Skin of body (tissue), 2 donors: ENCODE measurements around the gene CACNA2D3. TPM values are rescaled to one million over a fixed set of nuclear protein-coding genes. Genes with fewer than 3 reads are reported as not detected.
"Not testable (repeated sequence)": the region's sequence is repeated elsewhere in the genome, so short reads cannot be mapped to it uniquely, and the experiment has no call there.

Experiments
- DNase-seq: peaks from one replicate; lab custom pipeline; 2025; lab: John Stamatoyannopoulos, UW
- total RNA-seq: library from RNA; depleted of rRNA; stranded (reverse); fragments of >200 nt; gene quantifications from one replicate; pipeline ENCODE4 v1.2.3, GENCODE V29; 2014

Gene CACNA2D3
- total RNA-seq, 1 donor from 2014 or later = 1.2 TPM

DNA sequence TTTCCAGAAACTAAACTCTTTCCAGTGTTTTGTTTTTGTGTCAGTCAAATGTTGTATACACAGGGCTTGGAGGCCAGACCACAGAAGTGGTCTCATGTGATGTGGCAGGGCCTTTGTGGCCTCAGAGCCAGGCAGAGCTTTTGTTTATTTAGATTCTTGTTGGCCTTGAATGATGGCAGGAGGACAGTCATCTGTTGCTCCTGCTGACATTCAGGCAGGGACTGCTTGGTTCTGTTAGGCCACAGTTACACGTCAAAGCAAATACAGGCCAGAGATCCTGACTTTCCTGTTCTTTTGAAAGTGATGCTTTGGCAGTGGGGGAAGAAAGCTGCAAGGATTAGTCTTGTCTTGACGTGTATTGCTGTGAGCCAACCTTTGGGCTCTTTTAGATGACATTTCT lies 325.1 kb downstream of the CACNA2D3 start:
- DNase-seq = no peak

DNA sequence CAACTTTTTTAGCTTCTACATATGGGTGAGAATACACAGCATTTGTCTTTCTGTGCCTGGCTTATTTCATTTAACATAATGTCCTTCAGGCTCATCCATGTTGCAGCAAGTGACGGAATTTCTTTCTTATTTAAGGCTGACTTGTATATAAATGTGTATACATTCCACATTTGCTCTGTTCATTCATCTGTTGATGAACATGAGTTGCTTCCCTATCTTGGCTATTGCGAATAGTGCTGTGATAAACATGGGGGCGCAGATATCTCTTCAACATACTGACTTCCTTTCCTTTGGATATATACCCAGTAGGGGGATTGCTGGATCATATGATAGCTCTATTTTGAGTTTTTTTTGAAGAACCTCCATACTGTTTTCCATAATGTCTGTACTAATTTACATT lies 332.5 kb downstream of the CACNA2D3 start:
- DNase-seq = no peak

DNA sequence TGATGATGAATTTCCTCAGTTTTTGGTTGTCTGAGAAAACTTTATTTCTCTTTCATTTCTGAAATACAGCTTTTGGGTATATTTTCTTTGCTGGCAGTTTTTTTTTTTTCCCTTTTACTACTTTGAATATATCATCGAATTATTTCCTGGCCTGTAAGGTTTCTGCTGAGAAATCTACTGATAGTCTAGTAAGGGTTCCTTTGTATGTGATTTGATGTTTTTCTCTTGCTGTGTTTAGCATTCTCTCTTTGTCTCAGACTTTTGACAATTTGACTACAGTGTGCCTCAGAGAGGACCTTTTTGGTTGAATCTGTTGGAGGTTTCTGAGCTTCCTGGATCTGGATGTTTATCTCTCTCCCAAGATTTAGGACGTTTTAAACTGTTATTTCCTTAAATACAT lies 336.0 kb downstream of the CACNA2D3 start:
- no peak for DNase-seq

DNA sequence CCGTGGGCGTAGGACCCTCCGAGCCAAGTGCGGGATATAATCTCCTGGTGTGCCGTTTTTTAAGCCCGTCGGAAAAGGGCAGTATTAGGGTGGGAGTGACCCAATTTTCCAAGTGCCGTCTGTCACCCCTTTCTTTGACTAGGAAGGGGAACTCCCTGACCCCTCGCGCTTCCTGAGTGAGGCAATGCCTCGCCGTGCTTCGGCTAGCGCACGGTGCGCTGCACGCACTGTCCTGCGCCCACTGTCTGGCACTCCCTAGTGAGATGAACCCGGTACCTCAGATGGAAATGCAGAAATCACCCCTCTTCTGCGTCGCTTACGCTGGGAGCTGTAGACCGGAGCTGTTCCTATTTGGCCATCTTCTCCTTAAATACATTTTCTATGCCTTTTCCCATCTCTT lies 342.2 kb downstream of the CACNA2D3 start:
- DNase-seq = not testable (repeated sequence)

DNA sequence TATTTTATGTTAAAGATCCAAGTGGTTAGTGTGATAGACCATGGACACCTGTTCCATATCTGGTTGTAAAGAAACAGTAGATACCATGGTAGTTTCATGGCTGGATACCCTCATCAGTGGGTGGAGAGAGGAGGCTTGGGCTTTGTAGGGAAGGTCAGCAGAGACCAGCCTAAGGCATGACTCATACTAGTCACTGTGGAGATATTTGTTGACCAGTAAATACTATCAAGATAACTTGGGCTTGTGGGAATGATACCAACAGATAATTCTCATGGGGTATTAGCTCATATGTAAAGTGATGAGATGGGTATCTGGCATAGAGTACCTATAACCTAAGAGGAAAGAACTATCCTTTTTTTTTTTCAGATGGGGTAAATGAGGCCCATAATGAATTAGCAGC lies 354.5 kb downstream of the CACNA2D3 start:
- DNase-seq = no peak

DNA sequence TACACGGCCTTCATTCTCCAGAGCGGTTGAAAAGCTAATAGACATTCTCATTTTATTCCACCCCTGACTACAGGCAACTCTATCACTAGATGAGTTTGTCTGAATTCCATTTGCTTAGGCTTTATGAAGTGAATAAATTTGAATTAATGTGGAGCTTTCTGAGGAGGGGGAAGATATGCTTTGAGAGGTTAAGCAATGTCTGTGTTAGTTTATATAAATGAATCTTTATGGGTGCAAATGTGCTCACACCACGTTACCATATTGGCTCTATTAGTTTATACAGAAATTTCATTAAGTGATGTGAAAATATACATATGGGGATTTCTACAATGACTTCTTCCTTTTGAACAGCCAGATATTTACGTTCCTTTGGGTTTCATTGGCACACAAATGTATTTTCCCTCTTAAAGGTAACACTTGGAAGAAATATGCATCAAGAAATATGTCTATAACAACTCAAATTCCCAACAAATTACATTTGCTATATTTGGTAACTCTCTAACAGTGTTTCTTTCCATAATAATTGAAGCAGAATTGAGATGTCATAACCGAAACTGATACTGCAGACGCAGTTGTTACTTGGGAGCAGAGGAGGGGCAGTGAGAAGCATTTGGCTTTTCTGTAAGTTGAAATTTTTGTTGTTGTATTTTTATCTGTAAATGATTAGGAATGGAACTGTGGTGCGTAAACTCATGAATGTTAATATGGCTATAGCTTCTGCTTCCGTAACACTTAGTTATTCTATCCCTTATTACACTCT lies 359.4 kb downstream of the CACNA2D3 start:
- DNase-seq = no peak

DNA sequence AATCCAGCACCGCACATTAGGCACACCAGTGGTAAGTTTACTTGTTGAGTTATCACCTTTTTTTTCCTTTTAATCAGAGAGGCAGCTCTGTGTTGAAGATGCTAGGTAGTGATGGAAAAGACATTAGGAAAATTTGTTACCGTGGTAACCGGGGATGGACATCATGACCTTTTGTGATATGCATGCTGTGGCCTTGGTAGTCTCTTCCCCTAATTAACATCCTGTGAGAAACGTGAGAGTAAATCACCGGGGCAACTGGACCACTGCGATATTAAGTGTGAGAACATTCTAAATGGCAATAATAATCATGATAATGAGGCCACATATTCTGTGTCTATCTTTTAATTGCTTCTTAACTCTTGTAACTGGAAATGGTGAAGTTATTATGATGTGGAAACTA lies 362.0 kb downstream of the CACNA2D3 start:
- DNase-seq = no peak

DNA sequence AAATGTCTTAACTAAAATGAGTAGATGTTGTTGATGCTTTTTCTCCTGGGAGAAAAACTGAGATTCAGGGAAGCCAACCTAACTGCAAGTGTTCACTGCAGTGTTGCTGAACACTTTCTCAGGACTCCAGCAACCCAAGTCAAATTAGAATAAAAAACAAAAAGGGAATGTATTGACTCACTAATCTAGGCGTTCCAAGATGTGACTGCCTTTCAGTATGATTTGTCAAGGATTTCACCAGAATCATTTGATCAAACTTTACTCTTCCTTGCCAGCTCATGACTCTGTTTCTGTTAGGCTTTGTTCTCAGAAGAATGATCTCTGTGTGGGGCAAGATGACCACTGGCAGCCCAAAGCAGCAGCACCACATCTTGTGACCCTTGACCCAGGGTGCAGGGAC lies 364.0 kb downstream of the CACNA2D3 start:
- no peak for DNase-seq

DNA sequence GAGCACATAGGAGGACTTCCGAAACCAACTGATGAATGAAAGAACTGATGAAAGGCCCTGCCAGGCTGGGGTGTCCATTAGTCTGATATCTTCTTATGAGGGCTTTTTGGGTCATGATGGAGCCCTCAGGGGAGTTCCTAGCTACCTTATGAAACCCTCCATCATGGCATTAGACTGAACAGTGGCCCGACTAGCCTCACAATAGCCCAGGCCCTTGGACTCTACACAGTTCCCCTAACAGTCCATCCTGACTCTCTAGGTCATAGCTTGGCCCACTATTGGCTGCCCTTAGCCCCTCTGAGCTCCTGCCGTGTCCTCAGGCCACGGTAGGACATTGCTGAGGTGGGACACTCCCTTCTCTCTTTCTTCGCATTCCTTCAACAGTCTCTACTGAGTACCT lies 365.9 kb downstream of the CACNA2D3 start:
- no peak for DNase-seq

DNA sequence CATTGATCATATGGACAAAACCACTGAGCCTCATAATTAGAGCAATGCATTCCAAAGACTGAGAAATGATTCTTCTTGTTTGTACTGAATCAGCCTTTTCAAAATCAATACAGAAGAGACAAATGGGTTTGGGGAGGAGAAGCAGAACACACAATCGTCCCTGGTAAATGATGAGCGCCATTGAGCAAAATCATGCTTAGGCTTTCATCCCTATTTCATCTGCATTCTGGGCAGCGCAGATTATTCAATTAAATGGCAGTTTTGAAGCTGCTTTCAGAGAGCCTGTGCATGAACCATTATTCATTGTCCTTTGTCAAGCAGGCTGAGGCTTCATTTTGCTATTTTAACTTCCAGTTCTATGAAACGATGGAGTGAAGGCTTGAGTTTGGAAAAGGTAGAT lies 371.9 kb downstream of the CACNA2D3 start:
- DNase-seq = no peak

DNA sequence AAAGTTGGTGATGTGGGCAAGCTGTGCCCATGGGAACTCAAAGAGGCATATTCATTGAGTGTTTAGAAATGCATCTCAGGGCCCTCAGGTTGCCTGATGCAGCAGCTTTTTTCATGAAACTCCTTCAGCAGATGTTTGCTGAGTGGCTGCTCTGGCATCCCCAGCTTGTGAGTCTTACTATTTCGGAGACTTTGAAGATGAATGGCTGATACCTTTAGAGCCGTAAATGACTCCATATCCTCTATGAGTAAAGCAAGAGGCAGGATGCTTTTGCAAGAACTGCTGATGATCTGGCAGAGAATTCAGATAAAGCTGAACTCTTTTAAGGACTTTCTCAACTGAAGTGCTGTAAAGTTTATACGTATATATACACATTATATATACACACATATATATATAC lies 384.3 kb downstream of the CACNA2D3 start:
- no peak for DNase-seq

DNA sequence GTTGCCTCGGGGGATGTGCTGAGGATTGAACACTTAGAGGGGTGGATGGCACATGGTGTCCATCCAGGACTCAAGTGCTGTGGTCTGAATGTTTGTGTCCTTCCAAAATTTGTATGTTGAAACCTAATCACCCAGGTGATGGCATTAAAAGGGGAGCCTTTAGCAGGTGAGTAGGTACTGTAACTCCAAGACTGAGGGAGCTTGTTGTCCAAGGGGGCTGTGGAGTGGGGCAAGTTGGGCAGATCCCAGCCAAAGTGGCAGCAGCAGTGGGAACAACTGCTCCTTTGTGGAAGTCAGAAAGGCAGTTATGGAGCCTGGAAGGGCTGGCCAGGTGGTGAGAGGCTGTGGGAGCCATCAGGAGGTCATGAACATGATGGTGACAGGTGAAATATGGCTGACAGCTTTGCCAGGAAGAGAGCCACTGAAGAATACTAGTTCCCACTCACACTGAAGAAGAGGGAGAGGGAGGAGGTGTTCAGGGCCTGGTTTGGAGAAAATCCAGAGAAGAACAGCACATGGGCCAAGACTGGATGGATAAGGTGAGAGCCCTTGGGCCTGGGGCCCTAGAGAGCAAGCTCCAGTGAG lies 385.6 kb downstream of the CACNA2D3 start:
- no peak for DNase-seq

DNA sequence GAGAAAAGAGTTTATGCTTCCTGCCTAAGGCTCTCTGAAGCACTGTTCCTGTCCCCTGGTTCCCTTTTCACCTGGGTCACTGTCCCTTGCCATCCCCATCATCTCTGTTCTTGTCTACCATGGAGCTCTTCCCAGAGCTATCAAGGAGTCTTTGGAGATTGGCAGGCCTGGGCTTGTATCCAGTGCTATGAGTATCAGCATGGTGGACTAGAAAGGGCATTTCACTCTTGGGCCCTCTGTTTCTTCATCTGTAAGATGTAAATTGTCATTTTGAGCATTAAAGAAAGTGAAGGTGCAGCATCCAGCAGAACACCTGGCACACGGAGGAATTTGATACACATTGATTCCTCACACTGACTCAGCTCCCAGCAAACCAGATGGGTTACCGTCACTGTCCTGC lies 388.2 kb downstream of the CACNA2D3 start:
- DNase-seq = no peak

DNA sequence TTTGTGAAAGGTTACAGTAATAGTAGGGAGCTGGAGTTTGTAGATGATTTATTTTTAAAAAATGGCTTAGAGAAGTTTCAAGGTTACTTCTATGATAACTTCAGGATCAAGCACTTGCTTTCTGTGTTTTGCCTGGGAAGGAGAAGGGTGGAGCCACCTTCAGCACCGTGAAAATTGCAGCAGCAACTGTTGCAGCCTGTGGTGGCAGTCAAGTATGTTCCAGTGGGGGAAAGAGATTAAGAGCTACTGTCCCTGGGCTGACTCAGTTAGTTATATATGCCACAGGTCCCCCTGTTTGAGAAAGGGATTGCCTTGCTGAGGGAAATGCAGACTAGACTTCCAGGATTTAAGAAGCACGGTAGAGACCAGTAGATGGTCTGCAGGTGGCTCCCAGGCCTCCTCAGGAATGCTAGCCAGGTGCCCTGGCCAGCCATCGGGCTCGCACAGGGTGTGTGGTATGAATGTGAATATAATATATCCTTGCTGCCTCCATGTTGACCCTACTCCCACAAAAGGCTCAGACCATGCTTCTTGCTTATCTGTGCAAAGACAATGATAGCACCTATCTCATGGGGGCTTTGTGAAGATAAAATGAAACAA lies 389.5 kb downstream of the CACNA2D3 start:
- no peak for DNase-seq

DNA sequence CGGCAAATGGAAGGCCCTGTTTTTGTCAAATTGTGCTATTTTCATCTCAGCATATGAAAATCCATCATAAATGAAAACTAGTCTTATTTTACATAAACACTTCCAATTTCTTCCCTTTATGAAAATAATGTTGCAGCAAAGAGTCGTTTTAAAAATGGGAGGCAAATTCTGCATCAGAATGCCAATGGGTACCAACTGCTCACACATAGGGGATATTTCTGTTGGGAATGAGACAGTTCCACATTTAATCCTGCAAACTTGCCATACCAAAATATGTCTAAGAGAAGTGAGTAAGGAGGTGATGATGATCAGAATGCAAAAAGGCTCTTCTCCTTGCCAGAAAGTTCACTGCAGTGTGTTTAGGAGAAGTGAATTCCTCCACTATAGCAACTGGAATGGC lies 391.7 kb downstream of the CACNA2D3 start:
- no peak for DNase-seq

DNA sequence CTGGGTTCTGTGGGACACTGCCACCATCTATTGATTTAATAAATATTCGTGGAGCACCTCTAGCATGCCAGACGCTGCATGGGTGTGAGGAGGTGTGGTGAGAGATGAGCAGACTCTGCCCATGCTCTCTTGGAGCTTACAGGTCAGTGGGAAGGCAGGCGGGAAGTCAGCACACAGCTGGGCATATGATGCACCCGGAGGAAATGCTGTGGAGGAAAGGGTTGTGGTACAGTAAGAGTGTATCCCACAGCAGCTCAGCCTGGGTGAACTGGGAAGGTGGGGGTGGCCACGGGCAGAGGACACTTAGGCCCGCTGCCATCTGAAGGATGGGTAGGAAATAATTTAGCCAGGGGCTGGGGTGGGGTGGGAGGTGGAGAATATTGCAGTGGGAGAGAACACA lies 392.1 kb downstream of the CACNA2D3 start:
- no peak for DNase-seq

DNA sequence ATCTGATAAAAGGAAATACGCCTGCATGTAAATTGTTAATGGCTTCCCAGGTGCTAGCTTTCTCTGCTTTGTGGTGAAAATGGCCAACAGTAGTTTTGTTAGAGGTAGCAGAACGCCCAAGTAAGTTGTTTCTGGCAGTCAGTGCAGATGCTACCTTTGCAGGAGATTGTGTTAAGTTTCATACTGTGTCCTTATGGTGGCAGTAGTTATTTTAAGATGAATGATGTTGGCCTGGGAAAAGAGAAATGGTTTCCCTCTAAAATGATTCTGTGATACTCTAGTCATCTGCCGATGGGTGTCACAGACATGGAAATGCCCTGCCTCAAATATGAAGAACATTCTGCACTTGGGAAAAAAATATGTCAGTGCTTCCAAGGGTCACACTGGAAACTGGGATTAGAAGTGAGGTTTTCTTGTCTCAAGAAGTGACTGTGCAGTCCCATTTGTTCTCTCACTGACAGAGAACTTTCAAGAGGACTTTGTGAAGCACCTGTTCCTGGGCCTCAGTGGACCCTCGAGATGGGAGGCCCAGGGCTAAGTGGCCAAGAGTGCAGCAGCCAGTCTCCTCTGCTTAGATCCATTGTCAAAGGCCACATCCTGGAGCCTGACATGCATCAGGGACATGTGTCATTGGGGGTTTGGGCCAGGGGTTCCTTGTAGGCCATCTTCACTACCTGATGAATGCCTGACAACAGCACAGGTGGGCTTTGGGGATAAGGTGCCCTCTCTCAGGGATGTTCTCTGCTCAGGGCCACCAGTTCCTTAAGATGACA lies 393.3 kb downstream of the CACNA2D3 start:
- no peak for DNase-seq

DNA sequence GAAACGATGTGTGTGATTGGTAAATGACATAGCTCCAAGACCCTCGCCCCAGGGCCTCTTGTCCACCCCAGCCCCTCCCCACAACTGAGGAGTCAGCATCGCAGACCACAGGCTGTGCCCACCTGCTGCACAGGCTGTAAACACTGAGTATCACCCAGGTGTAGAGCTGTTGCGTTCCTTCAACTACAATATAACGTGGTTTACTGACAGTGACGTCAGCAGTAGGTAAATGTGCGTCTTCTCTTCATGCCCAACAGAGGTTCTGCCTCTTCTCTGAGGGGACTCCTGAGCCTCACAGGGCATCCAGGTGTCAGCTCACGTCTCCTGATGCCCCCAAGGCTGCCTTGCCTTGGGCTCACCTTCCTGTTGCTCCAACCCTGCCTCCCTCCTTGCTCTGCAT lies 395.1 kb downstream of the CACNA2D3 start:
- no peak for DNase-seq

DNA sequence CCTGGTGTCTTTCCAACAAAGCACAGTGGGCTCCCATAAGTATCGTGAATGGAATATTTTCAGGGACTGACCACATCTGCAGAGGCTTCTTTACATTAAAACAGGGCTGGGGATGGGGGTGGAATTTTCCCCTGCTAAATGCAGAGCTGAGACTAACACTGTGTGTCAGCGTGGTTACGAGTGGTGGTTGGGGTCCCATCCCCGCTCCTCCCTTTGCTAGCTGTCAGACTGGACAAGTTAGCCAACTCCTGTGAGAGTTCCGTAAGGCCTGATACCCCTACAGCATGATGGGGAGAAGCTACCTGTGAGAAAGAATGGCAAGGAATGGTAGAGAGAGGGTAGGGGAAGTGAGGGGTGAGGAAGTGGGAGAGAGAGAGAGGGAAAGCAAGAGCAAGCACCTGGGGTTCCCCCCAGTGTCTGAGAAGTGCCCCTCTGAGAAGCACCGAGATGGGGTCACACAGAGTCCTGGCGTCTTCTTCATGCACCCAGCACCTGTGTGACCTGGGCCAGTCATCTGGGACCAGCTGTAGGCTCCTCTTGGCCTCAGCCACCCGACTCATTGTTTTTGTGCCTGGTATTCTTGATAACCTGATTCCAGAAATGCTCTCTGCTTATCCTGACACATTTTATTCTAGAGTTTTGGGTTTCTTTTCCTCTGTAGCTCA lies 395.8 kb downstream of the CACNA2D3 start:
- no peak for DNase-seq

DNA sequence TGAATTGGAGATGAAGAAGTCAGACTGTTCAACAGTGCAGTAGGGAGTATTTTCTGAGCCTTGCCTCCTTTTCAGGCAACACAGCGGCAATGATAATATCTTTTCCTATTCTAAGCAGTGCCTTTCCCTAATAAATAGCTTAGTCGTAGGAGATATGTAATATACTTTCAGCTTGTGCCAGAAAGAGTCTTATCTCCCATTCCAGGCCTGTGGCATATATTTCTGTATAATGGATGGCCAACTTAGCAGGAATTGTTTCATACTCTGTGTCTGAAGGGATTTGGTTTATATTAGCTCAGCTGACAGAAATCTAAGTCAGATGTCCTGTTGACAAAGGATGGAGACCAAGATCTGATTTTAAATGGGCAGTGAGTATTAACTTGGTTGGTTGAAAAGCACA lies 397.1 kb downstream of the CACNA2D3 start:
- no peak for DNase-seq

DNA sequence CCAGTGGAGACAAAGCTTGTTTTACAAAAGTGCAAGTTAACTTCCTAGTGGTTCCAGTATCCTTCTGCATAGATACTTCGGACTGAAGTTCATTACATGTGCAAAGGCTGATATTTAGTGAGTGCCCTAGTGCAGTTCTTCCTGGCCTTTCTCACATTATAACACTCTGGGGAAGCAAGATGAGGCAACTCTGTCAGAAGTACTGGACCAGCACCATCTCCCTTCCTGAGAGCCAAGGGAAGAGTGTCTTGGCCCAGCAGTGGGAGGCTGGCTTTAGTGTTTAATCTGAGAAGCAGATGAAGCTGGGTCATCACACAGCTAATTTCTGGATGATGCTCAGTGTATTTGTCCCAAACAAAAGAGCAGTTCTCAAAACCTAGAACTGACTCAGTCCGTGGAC lies 397.7 kb downstream of the CACNA2D3 start:
- no peak for DNase-seq

DNA sequence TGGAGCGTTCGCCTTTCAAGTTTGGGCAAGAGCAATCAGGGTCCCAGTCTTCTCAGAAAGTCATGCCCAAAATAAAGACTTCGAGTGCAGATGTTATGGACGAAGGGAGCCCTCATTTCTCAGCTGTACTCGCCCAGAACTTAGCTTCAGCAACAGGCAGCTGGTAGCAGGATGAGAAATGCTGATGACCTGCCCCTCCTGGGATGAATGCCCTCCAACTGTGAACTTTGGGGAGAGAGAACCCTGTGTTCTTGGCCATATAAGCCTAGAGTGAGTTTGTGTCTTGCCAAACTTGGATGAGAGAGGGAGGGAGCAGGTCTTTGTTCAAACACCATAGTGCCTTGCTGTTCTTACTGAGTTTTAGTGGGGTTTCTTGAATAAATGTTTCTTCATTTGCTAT lies 405.2 kb downstream of the CACNA2D3 start:
- DNase-seq = no peak
